Psoas muscle (tissue), 8 donors: Measurements from ENCODE around the gene AACS. TPM values are rescaled to one million over a fixed set of nuclear protein-coding genes. Genes with fewer than 3 reads are reported as not detected.
A peak's percentile ranks its signal among the peaks of the same experiment; 100 is the strongest.

Source experiments
- ATAC-seq, 4 donors: fragments of 200-7000 bp; cut with Tn5 transposase; one replicate each; pipeline ENCODE4 v1.9.1; 2020; ENCODE audit warnings: moderate library complexity in 3 of 4, mild to moderate bottlenecking in 2 of 4
- DNase-seq, 2 donors: peaks; one replicate each; pipeline ENCODE4 v3.0.0-alpha.2; 2020
- H3K27ac ChIP-seq: fragments of 200-600 bp; one replicate; pipeline ENCODE4 v1.8.0; 2022
- H3K27me3 ChIP-seq, 3 donors: fragments of 200-600 bp in 1 of 3; one replicate each; pipeline versions ENCODE4 v1.6.1 to v1.8.0; 2013 to 2022; ENCODE audit warnings: low read length in 2 of 3, mild to moderate bottlenecking in 2 of 3, moderate library complexity in 1 of 3; ENCODE audit not compliant: insufficient read depth in 3 of 3
- H3K36me3 ChIP-seq, 2 donors: fragments of 200-600 bp in 1 of 2; one replicate each; pipeline versions ENCODE4 v1.6.1 to v1.8.0; 2013 to 2022; ENCODE audit warnings: low read depth in 1 of 2, mild to moderate bottlenecking in 1 of 2, moderate library complexity in 1 of 2; ENCODE audit not compliant: insufficient read depth in 1 of 2
- H3K4me1 ChIP-seq: fragments of 200-600 bp; one replicate; pipeline ENCODE4 v1.8.0; 2022
- H3K4me3 ChIP-seq: fragments of 200-600 bp; one replicate; pipeline ENCODE4 v1.8.0; 2022; ENCODE audit warnings: mild to moderate bottlenecking
- H3K9me3 ChIP-seq: fragments of 200-600 bp; one replicate; pipeline ENCODE4 v1.8.0; 2022
- WGBS, 3 donors: extraction: QIAGEN DNeasy Blood & Tissue Kit; methylation state at CpG; one replicate each; pipeline versions ENCODE4 v1.1.6 to v1.1.7; 2013; 5-methylcytosine and 5-hydroxymethylcytosine counted together
- intact Hi-C, 2 donors: fragments of 100-400 bp; cut with DNase I; formaldehyde crosslinking; loops; one replicate each; pipeline versions ENCODE4 v1.11.0 to v1.14.2; 2022
- polyA plus RNA-seq, 3 donors: library from polyadenylated mRNA; stranded (reverse); fragments of 200-250 nt; gene quantifications; one replicate each; pipeline ENCODE4 v1.2.3, GENCODE V29; 2013
- total RNA-seq, 4 donors: library from RNA; stranded (reverse); fragmentation: NEBNext Ultra II Directional in 2 of 4; extraction: Animal tissue kit (Norgen Biotek cat#: 25700) in 2 of 4; gene quantifications; one replicate each; pipeline versions ENCODE4 v1.2.1 to v1.2.4, GENCODE V29; 2021 to 2023
- TF ChIP-seq, protein P1 (sequence below): fragments of 200-600 bp; IDR thresholded peaks from one replicate; pipeline ENCODE4 v1.8.0; 2022; ENCODE audit warnings: antibody characterized with exemption
- donor health status: healthy with polysubstance abuse.
- donor health status: DM: no; HTN: no; CAD: no; lungs with moderate emphysema.
- donor health status: Bipolar disorder and iron deficiency.
- donor health status: healthy.
- donor health status: DM: yes; HTN: yes; CAD: no.
- donor health status: DM: no; HTN: no; CAD: no.
- donor health status: DM: no; HTN: no; CAD: no.
- donor health status: DM: yes; HTN: yes; CAD: no.

Gene AACS
- total and polyA plus RNA-seq, 7 donors: 3.2 to 9.5 (median 5.7) TPM

DNA sequence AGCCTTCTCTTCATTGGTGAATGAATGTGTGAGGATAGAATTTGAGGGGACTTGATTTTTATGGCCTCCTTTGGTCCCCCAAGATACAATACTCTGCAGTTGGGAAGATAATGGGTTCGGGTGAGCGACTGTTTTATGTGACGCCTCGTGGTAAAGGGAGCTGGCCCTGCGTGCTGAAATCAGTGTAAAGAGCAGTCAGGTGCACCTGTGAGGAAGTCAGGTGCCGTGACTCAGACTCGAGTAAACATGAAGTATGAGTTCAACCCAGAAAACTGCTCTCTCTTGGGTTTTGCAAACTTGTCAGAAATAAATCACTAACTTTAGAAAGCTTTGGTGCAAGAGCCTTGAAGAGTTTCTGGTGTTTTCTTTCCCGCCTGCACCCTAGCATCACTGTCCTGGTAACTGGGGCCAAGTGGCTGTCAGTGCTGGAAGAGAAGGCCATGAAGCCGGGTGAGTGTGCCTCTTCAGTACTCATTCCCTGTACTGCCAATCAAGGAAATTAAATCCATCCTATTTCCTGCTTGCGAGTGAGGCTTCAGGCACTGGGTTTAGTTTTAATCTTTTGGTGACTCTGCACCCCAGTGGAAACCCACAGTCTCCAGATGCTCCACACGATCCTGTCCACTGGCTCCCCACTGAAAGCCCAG lies 59.2 kb downstream of the AACS start:
- Histone ChIP-seq H3K9me3 (no peaks in the 10 kb centered on the region), H3K4me1 (peaks cover 4% of the 10 kb centered on the region), H3K36me3 (peaks cover 0 to 4% of the 10 kb centered on the region in 2 donors), H3K27me3 (no peaks in the 10 kb centered on the region), H3K4me3 (no peak overlapping the region), H3K27ac (no peak overlapping the region)
- ATAC-seq: no peak
- TF ChIP-seq, protein P1, sequence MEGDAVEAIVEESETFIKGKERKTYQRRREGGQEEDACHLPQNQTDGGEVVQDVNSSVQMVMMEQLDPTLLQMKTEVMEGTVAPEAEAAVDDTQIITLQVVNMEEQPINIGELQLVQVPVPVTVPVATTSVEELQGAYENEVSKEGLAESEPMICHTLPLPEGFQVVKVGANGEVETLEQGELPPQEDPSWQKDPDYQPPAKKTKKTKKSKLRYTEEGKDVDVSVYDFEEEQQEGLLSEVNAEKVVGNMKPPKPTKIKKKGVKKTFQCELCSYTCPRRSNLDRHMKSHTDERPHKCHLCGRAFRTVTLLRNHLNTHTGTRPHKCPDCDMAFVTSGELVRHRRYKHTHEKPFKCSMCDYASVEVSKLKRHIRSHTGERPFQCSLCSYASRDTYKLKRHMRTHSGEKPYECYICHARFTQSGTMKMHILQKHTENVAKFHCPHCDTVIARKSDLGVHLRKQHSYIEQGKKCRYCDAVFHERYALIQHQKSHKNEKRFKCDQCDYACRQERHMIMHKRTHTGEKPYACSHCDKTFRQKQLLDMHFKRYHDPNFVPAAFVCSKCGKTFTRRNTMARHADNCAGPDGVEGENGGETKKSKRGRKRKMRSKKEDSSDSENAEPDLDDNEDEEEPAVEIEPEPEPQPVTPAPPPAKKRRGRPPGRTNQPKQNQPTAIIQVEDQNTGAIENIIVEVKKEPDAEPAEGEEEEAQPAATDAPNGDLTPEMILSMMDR: no peak
- DNase-seq: no peak
- intact Hi-C loops: no loop called here
- 81 to 89% (median 85%) methylated on average over 11 of the region's 11 CpGs for WGBS, 3 donors

DNA sequence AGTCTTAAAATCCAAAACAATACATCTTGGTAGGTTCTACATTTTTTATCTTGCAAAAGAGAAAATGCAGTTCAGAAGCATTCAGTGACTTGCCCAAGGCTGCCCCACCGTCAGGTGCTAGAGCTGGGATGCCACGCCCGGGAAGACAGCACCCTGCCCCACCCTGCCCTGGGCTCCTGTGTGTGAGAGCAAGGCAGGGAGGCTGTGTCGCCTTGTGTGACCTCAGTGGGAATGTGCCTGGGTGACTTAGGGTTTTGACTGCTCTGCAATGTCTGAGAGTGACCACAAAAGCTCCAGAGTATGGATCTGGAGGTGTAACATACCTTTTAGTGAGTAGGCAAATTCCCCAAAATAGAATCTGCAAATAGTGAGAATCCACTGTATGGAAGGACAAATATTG lies 60.0 kb downstream of the AACS start:
- Histone ChIP-seq H3K36me3 (no peaks in the 10 kb centered on the region), H3K9me3 (no peaks in the 10 kb centered on the region), H3K4me1 (peaks cover 10% of the 10 kb centered on the region), H3K27ac (no peak overlapping the region), H3K27me3 (no peaks in the 10 kb centered on the region), H3K4me3 (no peak overlapping the region)
- intact Hi-C loops: no loop called here
- DNase-seq (no peak), ATAC-seq (no peak)
- TF ChIP-seq, protein P1: no peak
- WGBS, 3 donors: 92 to 96% (median 93%) methylated on average over 4 of the region's 4 CpGs

DNA sequence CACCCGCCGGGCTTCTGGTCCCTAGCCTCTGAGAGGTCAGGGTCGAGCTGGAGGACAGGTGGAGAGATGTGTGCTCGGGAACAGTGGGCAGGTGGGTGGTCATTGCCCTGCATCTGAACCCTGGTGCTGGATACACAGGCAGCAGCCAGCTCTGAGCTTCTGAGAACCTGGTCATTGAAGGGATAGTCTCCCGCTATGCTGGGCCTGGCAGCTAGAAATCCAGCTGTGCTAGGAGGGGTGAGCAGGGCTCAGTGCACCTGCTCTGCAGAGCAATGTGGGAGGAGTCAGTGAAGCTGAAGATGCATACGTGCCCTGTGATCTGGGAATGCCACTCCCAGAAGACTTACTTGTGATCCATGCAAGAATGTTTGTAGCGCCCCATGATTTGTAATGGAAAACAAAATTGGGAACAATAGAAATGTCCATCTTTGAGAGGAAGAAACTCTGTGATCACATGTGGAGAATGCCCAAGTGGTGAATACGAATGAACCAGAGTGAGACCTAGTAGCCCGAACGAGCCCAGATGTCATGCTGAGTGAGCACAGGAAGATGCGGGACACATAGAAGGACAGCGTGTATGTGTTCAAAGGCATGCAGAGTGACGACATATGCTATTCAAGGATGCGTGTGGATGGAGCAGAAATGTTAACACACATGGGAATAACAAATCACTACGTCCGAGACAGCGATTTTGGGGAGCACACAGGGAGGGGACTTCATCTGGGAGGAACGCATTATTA lies 63.4 kb downstream of the AACS start:
- no peak overlapping the region for H3K4me3 ChIP-seq
- no peak overlapping the region for H3K27ac ChIP-seq
- ATAC-seq (peak; percentile 63 to 82 (median 75)), DNase-seq (no peak)
- H3K36me3 ChIP-seq: no peaks in the 10 kb centered on the region
- H3K9me3 ChIP-seq: no peaks in the 10 kb centered on the region
- TF ChIP-seq, protein P1: no peak
- intact Hi-C loops: no loop called here
- 56 to 76% (median 65%) methylated on average over 18 of the region's 18 CpGs for WGBS, 3 donors
- no peaks in the 10 kb centered on the region for H3K27me3 ChIP-seq
- H3K4me1 ChIP-seq: peaks cover 10% of the 10 kb centered on the region

DNA sequence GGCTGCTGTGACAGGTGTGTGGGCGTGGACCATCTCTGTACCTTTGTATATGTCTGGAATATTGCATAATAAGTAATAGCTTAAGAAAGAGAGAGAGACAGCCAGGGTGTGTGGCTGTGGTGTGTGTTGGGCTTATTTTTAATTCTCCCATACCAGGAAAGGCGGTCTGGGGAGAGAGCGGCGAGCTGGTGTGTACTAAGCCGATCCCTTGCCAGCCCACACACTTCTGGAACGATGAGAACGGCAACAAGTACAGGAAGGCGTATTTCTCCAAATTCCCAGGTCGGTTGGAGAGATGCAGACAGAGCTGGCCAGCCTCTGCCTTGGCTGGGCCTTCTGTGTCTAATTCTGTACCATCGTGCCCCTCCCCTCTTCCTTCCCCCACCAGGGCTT lies 63.9 kb downstream of the AACS start:
- intact Hi-C loops: no loop called here
- TF ChIP-seq, protein P1: no peak
- H3K27ac ChIP-seq: no peak overlapping the region

More for the DNA sequence above, 63.9 kb downstream of the AACS start:
- H3K9me3 ChIP-seq: no peaks in the 10 kb centered on the region
- H3K36me3 ChIP-seq: no peaks in the 10 kb centered on the region
- H3K4me1 ChIP-seq: peaks cover 10% of the 10 kb centered on the region
- ATAC-seq (peak; percentile 16 to 68 (median 59)), DNase-seq (no peak)
- H3K4me3 ChIP-seq: no peak overlapping the region
- no peaks in the 10 kb centered on the region for H3K27me3 ChIP-seq
- 18 to 37% (median 32%) methylated on average over 10 of the region's 10 CpGs for WGBS, 3 donors
